BJ (cell line): ENCODE results near the gene DACH1. TPM values are rescaled to one million over a fixed set of nuclear protein-coding genes. Genes with fewer than 3 reads are reported as not detected.

Experiments
- CTCF ChIA-PET: fragments of 350-600 bp; formaldehyde crosslinking; extraction: SDS; loops from one replicate; lab custom pipeline; 2021; ENCODE audit warnings: antibody characterized with exemption, inconsistent platforms; lab: Yijun Ruan, JAX
- POLR2A ChIA-PET: fragments of 300-600 bp; sonication (Branson Sonifier 250); formaldehyde crosslinking; extraction: SDS; loops from one replicate; lab custom pipeline; 2021; ENCODE audit warnings: antibody characterized with exemption; lab: Charles Lee
- DNase-seq: peaks from one replicate; pipeline ENCODE4 v3.0.0-alpha.2; 2011; ENCODE audit warnings: low read depth
- H3K27me3 ChIP-seq: 2 replicates; pipeline ENCODE4 v1.6.0; 2011; ENCODE audit warnings: low read length; ENCODE audit not compliant: control insufficient read depth, insufficient read depth
- H3K36me3 ChIP-seq: 2 replicates; pipeline ENCODE4 v1.5.1; 2011; ENCODE audit warnings: low read length; ENCODE audit not compliant: control insufficient read depth, insufficient read depth
- H3K4me3 ChIP-seq: 2 replicates; pipeline ENCODE4 v1.5.1; 2011; ENCODE audit warnings: low read depth, mild to moderate bottlenecking, control low read depth, low read length
- CTCF ChIP-seq: IDR thresholded peaks from 2 replicates; pipeline ENCODE4 v1.5.1; 2011; ENCODE audit warnings: low read depth, mild to moderate bottlenecking, control low read depth, inconsistent platforms, low read length, moderate library complexity; ENCODE audit not compliant: insufficient read depth
- polyA plus RNA-seq: library from polyadenylated mRNA; depleted of rRNA; stranded (reverse); fragments of >200 nt; gene quantifications from 2 replicates; pipeline ENCODE4 v1.2.3, GENCODE V29; 2011

The DACH1 gene
- polyA plus RNA-seq, 1 experiment, result 0.01 TPM

GRCh38 chr13:71399631-71400215 is 467.3 kb downstream of the DACH1 start:
- Histone ChIP-seq H3K36me3 (no peaks in the 10 kb centered on the region), H3K4me3 (no peak overlapping the region), H3K27me3 (no peaks in the 10 kb centered on the region)
- POLR2A ChIA-PET, result no interaction called here
- no peak for TF ChIP-seq CTCF
- CTCF ChIA-PET, result no interaction called here
- no peak for DNase-seq

- Histone ChIP-seq H3K36me3 (no peaks in the 10 kb centered on the region), H3K4me3 (no peak overlapping the region), H3K27me3 (no peaks in the 10 kb centered on the region)
- POLR2A ChIA-PET, result no interaction called here
- no peak for DNase-seq
- TF ChIP-seq CTCF, result no peak
- CTCF ChIA-PET, result no interaction called here
These were observed 470.9 kb downstream of the DACH1 start for GRCh38 chr13:71396149-71396548.

GRCh38 chr13:71395053-71395452 is 472.0 kb downstream of the DACH1 start:
- Histone ChIP-seq H3K36me3 (no peaks in the 10 kb centered on the region), H3K4me3 (no peak overlapping the region), H3K27me3 (no peaks in the 10 kb centered on the region)
- no peak for DNase-seq
- ChIA-PET POLR2A (no interaction called here), CTCF (no interaction called here)
- TF ChIP-seq CTCF, result no peak

GRCh38 chr13:71394176-71394575 is 472.8 kb downstream of the DACH1 start:
- TF ChIP-seq CTCF, result no peak
- H3K36me3 ChIP-seq, result no peaks in the 10 kb centered on the region
- POLR2A ChIA-PET, result no interaction called here
- H3K4me3 ChIP-seq, result no peak overlapping the region
- CTCF ChIA-PET, result no interaction called here
- no peak for DNase-seq
- H3K27me3 ChIP-seq, result no peaks in the 10 kb centered on the region
